ENCODE measurements around the gene SRRM2.

Gene SRRM2

DNA sequence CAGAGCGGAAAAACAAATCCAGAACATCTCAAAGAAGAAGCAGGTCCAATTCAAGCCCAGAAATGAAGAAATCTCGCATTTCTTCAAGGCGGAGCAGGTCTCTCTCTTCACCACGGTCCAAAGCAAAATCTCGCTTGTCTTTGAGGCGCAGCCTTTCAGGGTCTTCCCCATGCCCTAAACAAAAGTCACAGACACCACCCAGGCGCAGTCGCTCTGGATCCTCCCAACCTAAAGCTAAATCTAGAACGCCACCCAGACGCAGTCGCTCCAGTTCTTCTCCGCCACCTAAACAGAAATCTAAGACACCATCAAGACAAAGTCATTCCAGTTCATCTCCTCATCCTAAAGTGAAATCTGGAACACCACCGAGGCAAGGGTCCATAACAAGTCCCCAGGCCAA is 10.3 kb downstream of the SRRM2 start:
- DNase-seq (ENCODE audit: low read depth) = no peak

DNA sequence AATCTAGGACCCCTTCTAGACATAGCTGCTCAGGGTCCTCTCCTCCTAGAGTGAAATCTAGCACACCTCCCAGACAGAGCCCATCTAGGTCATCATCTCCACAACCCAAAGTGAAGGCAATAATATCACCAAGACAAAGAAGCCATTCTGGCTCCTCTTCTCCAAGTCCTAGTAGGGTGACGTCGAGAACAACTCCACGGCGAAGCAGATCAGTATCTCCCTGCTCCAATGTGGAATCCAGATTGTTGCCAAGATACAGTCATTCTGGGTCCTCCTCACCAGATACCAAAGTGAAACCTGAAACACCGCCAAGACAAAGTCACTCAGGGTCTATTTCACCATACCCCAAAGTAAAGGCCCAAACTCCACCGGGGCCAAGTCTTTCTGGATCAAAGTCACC is 10.7 kb downstream of the SRRM2 start:
- DNase-seq (ENCODE audit: low read depth) = no peak

DNA sequence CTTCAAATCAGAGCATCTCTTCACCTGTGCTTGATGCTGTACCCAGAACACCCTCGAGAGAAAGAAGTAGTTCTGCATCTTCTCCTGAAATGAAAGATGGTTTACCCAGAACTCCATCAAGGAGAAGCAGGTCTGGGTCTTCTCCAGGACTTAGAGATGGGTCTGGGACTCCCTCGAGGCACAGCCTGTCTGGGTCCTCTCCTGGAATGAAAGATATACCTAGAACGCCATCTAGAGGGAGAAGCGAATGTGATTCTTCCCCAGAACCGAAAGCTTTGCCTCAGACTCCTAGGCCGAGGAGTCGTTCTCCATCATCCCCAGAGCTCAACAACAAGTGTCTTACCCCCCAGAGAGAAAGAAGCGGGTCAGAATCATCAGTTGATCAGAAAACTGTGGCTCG is 12.3 kb downstream of the SRRM2 start:
- DNase-seq (ENCODE audit: low read depth) = no peak

DNA sequence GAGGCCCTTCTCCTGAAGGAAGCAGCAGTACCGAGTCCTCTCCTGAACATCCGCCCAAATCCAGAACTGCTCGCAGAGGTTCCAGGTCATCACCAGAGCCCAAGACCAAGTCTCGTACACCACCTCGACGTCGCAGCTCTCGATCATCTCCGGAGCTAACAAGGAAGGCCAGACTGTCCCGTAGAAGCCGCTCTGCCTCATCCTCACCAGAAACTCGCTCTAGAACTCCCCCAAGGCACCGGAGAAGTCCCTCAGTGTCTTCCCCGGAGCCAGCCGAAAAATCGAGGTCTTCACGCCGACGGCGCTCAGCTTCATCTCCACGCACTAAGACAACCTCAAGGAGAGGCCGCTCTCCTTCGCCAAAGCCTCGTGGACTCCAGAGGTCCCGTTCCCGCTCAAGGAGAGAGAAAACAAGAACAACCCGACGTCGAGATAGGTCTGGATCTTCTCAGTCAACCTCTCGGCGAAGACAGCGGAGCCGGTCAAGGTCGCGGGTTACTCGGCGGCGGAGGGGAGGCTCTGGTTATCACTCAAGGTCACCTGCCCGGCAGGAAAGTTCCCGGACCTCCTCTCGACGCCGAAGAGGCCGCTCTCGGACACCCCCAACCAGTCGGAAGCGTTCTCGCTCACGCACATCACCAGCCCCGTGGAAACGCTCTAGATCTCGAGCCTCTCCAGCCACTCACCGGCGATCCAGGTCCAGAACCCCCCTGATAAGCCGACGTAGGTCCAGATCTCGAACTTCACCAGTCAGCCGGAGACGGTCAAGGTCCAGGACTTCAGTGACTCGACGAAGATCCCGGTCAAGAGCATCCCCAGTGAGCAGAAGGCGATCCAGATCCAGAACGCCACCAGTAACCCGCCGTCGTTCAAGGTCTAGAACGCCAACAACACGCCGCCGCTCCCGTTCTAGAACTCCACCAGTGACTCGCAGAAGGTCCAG is 13.3 kb downstream of the SRRM2 start:
- DNase-seq (ENCODE audit: low read depth) = no peak

DNA sequence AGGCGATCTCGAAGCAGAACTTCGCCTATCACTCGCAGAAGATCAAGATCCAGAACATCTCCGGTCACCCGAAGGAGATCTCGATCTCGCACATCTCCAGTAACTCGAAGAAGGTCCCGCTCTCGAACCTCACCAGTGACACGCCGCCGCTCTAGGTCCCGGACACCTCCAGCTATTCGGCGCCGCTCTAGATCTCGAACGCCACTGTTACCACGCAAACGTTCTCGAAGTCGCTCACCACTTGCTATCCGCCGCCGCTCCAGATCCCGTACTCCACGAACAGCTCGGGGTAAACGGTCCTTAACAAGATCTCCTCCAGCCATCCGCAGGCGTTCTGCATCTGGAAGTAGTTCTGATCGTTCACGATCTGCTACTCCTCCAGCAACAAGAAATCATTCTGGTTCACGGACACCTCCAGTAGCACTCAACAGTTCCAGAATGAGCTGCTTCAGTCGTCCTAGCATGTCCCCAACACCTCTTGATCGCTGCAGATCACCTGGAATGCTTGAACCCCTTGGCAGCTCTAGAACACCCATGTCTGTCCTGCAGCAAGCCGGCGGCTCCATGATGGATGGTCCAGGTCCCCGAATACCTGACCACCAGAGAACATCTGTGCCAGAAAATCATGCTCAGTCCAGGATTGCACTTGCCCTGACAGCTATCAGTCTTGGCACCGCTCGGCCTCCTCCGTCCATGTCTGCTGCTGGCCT is 14.1 kb downstream of the SRRM2 start:
- no peak for DNase-seq (ENCODE audit: low read depth)

DNA sequence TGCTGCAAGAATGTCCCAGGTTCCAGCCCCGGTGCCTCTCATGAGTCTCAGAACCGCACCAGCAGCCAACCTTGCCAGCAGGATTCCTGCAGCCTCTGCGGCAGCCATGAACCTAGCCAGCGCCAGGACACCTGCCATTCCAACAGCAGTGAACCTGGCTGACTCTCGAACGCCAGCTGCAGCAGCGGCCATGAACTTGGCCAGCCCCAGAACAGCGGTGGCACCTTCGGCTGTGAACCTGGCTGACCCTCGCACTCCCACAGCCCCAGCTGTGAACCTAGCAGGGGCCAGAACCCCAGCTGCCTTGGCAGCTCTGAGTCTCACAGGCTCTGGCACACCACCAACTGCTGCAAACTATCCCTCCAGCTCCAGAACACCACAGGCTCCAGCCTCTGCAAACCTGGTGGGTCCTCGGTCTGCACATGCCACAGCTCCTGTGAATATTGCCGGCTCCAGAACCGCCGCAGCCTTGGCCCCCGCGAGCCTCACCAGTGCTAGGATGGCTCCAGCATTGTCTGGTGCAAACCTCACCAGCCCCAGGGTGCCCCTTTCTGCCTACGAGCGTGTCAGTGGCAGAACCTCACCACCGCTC is 14.8 kb downstream of the SRRM2 start:
- DNase-seq (ENCODE audit: low read depth) = no peak

DNA sequence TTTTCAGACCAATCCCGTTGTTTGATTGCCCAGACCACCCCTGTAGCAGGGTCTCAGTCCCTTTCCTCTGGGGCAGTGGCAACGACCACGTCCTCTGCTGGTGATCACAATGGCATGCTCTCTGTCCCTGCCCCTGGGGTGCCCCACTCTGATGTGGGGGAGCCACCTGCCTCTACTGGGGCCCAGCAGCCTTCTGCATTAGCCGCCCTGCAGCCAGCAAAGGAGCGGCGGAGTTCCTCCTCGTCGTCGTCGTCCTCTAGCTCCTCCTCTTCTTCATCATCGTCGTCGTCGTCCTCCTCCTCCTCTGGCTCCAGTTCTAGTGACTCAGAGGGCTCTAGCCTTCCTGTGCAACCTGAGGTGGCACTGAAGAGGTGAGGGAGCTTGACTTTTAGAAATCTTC is 15.5 kb downstream of the SRRM2 start:
- DNase-seq (ENCODE audit: low read depth) = no peak

DNA sequence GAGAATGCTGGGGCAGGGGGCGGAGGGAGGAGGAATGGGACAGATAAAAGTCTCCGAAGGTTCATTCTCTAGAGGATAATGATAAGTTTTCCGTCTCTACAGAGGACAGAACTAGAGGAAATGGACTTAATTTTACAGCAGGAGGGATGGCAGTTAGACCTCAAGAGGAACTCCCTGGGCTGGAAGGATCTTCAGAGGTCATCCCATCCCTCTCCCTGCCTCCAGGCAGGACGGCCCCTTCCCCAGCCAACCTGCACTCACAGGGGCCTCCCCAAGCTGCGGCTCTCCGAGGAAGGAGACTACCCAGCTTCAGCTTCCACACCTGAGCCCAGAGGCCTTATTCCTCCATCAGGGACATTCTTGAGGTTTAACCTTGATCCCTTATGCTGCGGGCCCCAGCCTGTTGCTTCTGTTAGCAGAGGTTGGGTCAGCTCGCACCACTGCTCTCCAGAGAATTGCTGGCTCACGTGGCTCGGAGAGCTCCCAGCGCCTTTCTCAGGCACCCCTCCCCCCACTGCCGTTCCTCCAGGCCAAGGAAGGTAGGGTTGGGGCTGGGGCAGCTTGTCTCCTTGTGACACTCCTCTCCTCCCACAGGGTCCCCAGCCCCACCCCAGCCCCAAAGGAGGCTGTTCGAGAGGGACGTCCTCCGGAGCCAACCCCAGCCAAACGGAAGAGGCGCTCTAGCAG is 16.1 kb downstream of the SRRM2 start:
- no peak for DNase-seq (ENCODE audit: low read depth)

DNA sequence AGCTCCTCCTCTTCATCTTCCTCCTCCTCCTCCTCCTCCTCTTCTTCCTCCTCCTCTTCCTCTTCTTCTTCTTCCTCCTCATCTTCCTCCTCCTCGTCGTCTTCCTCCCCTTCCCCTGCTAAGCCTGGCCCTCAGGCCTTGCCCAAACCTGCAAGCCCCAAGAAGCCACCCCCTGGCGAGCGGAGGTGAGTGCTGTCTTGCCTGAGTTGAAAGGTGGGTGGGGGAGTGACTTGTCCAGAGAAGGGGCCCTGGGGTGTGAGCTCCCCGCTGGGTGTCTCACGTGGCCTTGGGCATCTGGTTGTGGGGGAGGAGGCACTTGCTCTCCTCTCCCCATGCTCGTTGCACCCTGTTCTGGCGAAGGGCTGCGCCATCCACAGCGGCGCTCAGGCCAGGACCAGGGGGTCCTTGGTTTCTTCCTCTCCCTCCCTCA is 16.7 kb downstream of the SRRM2 start:
- no peak for DNase-seq (ENCODE audit: low read depth)

DNA sequence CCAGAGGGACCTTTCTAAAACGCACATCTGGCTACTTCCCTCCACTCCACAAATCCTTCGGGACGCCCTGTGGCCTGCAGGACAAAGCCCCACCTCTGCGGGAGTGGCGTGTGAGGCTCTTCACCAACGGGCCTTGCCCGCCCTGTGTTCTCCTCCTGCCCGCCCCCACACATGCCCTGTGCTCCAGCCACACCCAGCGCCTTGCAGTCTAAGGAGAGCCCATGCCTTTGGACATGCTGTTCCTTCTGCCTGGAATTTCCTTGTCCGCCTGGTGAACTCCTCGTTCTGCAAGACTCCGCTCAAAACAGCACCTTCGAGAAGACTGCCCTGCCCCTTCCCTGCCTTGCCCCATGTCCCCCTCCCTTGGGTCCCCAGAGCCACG is 17.2 kb downstream of the SRRM2 start:
- DNase-seq (ENCODE audit: low read depth) = peak; percentile 23

DNA sequence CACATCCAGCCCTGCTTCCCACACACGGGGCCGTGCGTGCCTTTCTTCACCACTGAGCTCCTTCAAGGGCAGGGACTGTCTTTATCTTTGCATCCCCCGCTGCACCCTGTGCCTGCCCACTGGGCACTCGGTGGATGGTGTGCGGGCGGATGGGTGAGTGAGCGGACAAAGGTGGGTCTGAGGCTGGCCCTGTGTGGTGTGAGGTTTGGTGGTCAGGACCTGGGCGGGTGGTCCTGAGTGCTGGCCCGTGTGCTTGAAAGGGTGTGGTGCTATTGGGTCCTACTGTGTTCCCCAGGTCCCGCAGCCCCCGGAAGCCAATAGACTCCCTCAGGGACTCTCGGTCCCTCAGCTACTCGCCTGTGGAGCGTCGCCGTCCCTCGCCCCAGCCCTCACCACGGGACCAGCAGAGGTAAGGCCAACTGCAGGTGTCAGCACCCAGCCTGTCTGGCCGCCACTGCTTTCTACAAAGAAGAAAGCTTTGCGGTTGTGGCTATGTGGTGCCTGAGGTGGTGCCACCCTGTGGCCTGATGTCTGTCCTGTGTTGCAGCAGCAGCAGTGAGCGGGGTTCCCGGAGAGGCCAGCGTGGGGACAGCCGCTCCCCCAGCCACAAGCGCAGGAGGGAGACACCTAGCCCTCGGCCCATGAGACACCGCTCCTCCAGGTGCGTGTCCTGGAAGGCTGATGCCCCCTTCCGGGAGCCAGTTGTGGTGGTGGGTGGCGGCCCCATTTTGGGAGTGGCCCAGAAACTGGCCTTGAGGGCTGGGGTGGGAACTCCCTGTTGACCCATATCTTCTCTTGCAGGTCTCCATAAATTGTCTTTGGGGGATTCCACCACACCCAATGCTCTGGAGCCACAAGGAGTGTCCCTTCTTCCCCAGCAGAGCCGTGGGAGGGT is 17.9 kb downstream of the SRRM2 start:
- DNase-seq (ENCODE audit: low read depth) = no peak

DNA sequence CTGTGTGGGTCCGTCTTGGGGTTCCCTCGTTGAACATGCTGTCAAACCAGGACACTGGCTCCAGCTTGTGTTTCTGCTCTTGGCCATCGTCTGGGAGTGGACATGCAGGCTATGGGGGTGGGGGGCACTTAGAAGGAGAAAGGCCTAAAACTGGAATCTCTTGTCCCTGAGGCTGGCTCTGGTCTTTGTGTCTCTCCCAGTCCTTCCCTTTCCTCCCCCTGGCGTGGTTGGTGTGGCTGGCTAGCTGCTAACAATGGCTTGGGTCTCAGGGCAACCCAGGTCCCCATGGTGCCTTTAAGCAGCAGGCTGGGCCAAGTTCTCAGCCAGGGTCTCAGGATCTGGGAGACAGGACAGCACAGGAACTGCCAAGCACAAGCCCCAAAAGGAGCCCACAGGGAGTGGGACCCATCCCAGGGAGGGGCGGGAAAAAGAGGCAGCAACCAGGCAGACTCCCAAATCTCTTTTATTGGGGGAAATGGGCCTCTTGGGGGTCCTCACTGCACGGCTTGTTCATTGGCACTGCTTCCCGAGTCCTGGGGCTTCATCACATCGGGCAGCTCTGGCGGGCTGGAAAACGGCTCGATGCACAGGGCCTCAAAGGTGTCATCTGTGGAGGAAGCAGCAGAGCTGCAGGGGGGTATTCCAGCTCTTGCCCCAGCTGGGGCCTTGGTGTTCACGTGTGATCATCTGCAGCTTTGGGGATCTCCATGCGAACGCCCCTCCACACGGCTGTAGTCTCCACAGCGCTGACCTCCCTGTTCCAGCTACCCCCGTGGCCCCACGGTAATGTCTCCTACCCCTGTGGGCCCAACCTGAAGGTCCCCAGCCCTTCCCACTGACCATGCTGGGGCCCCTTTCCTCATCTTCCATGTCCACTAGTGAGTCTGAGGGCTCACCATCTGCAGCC is 19.3 kb downstream of the SRRM2 start:
- DNase-seq (ENCODE audit: low read depth) = no peak

DNA sequence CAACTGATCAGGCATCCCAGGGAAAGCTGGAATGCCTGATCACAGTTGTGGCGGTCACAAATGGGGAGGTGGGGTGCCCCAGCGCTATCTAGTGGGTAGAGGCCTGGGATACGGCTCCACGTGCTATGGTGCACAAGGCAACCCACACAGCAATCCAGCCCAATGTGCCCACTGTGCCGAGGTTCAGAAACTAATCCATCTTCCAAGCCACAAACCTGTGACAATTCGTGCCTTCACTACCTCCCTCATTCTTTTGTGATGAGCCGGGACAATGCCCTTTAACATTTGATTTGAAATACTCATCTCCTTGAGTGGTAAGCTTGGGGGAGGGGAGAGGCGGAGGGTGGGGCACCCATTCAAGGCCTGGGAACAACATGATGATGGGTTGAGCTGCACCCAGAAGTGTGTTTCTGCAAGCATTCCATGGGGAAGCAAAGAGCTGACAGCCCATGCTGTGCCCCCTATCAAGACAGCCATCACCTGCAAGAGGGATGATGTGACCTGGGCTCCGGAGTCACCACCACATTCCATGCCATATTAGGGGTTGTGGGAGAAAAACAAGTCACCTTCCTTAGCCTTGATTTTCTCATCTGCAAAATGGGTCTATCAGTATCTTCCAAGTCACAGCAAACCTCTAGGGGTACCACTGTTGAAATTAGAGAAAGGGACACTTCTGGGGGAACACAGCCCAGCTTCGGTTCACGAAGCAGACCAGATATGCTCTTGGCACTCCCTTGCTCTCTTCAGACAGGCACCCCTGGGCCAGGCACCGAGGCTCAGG is 20.9 kb downstream of the SRRM2 start:
- peak; percentile 55 for DNase-seq (ENCODE audit: low read depth)

DNA sequence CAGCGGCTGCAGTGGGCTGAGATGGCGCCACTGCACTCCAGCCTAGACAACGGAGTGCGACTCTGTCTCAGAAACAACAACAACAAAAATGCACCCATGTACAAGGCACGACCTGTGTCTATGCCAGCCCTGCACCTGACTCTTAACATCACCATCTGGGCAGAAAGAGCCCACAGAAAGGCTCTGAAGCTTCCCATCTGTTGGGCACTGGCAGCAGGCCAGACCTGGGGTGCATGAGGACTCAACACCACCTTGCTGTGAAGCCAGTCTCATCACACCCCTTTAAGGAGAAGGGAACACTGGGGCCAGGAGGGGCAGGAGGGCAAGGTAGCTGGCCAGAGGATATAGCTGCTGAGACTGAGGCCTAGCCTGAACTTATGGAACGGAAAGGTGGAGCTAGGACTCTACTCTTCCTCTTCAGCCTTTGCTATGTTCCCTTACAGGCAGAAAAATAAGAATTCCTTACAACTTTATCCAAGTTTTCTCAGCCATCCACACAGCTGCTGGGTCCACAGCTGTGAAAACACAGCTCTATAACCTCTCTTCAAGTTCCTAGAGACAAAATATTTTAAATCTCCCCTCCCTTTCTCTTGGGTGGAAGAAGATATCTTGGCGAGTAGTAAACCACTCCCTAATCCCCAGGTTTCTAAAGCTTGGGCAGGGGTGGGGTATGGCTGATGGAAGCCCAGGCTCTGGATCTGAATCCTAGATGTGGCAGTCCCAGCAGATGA is 21.9 kb downstream of the SRRM2 start:
- no peak for DNase-seq (ENCODE audit: low read depth)

DNA sequence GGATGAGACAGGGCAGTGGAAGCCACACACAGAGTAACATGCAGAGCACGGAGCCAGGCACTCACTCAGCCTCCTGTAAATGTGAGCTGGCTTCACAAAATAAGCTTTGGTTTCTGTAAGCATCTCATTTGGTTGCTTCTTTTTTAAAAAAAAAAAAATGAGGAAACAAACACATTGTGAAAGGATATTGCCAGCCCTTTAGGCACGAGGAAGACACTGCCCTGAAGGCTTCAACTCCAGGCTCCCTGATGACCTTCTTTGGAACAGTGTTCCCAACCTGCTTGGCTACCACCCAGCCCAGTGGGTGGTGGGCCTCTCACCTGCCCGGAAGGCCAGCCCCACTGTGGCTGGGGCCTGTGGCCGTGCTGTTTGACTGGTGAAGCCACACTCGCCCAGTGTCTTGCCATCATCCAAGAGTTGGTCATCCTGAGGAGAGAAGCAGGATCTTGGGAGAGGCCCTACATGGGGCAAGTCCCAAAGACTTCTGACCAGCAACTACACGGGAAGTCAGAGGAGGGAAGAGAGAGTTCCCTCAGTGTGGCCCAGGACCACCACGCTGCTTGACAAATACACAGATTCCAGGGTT is 22.8 kb downstream of the SRRM2 start:
- DNase-seq (ENCODE audit: low read depth) = no peak

DNA sequence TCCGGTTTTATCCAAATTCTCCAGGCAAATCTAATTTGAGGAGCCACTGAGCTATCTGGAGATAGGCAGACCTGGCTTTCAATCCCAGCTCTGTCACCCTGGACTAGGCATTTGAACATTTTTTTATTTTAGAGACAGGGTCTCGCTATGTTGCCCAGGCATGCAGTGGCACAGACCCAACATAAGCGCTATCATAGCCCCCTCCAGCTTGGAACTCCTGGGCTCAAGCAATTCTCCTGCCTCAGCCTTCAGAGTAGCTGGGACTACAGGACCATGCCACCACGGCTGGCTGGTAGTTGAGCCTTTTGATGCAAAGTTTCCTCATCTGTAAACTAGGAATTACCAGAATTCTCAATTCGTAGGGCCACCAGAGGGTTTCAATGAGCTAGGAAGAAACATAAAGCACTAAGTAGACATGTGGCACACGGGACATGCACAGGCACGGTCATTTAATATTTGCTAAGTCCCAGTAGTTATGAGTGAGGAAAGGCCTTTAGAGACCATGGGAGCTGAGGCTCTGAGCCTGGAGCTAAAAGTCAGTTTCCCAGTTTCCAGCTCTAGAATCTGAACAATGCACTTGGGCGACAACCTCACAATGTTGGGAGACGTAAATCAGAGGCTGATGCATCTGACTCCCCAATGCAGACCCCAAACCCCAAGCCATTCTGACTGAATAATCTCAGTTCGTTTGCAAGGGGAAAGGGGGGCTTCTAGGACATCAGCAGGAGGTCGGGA is 23.5 kb downstream of the SRRM2 start:
- no peak for DNase-seq (ENCODE audit: low read depth)

DNA sequence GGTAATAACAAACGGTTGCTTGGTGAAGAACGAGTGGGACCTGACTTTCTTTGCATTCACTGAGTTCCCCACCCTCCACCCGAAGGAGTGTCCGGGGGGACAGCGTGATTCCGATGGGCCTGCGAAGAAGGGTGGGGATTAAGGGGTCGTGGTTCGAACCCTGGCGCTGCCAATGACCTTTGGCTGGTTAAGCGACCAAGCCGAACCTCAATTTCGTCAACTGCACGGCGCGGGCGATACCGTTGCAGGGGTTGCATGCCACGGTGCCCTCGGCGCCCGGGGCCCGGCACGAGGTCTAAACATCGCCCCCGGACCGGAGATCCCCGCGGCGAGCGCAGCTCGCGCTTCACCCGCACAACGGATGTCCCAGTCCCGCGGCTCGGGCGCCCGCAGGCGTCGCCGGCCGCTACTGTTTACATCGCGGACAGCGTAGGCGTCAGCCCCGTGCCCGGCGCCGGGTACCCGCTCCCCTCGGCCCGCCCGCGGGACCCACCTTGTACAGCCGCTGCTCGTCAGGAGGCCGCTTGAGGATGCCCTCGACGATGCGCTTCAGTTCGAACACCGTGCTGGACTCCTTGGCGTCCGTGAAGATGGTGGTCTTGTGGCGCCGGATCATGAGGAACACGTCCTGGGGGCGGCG is 24.2 kb downstream of the SRRM2 start:
- DNase-seq (ENCODE audit: low read depth) = peak; percentile 35

Data from EH (cell line).